CD4-positive, alpha-beta T cell (primary cell): ENCODE results near the gene DENND2A. TPM values are rescaled to one million over a fixed set of nuclear protein-coding genes. Genes with fewer than 3 reads are reported as not detected.

Experiments used
- ATAC-seq: fragments of 200-7000 bp; cut with Tn5 transposase; one replicate; pipeline ENCODE4 v1.10.0; 2022; ENCODE audit warnings: mild to moderate bottlenecking; ENCODE audit not compliant: poor library complexity
- CTCF ChIA-PET: fragments of 350-600 bp; sonication (Branson Sonifier 250); formaldehyde crosslinking; loops from one replicate; lab custom pipeline; 2021; ENCODE audit warnings: antibody characterized with exemption, inconsistent platforms; lab: Charles Lee
- POLR2A ChIA-PET: fragments of 350-600 bp; sonication (Branson Sonifier 250); formaldehyde crosslinking; loops from one replicate; lab custom pipeline; 2021; ENCODE audit warnings: antibody characterized with exemption, inconsistent platforms; lab: Charles Lee
- DNase-seq, 14 experiments: peaks; one replicate each; pipeline ENCODE4 v3.0.0-alpha.2; 2013 to 2020; ENCODE audit warnings: mixed read lengths in 2 of 14
- H3K27ac ChIP-seq, 2 donors: one replicate each; pipeline versions ENCODE4 v1.5.1 to v1.7.0; 2013; ENCODE audit warnings: low read length in 2 of 2, low read depth in 1 of 2, mild to moderate bottlenecking in 1 of 2
- H3K27me3 ChIP-seq, 2 experiments: 1 replicate in 1 of 2; 2 replicates in 1 of 2; pipeline versions ENCODE4 v1.6.1 to v1.7.0; 2013; ENCODE audit warnings: low read length in 2 of 2, control low read depth in 1 of 2, mild to moderate bottlenecking in 1 of 2, moderate library complexity in 1 of 2; ENCODE audit not compliant: insufficient read depth in 2 of 2, control insufficient read depth in 1 of 2
- H3K36me3 ChIP-seq: one replicate; pipeline ENCODE4 v1.6.1; 2013; ENCODE audit warnings: low read length, control low read depth; ENCODE audit not compliant: insufficient read depth
- H3K4me1 ChIP-seq: one replicate; pipeline ENCODE4 v1.6.1; 2013; ENCODE audit warnings: low read length, control low read depth; ENCODE audit not compliant: insufficient read depth
- H3K4me3 ChIP-seq: one replicate; pipeline ENCODE4 v1.5.1; 2013; ENCODE audit warnings: mild to moderate bottlenecking, low read length, moderate library complexity
- H3K9me3 ChIP-seq, 2 experiments: 1 replicate in 1 of 2; 2 replicates in 1 of 2; pipeline versions ENCODE4 v1.6.1 to v1.7.0; 2013; ENCODE audit warnings: low read length in 2 of 2, mild to moderate bottlenecking in 2 of 2, control low read depth in 1 of 2, moderate library complexity in 1 of 2; ENCODE audit not compliant: control insufficient read depth in 1 of 2, insufficient read depth in 1 of 2
- H3K27ac Mint-ChIP-seq: one replicate; pipeline ENCODE4 v1.8.0; 2020; ENCODE audit warnings: mixed read lengths
- H3K27me3 Mint-ChIP-seq: one replicate; pipeline ENCODE4 v1.8.0; 2021; ENCODE audit warnings: mixed read lengths
- H3K36me3 Mint-ChIP-seq: one replicate; pipeline ENCODE4 v1.8.0; 2021; ENCODE audit warnings: low read depth, mixed read lengths
- H3K4me1 Mint-ChIP-seq: one replicate; pipeline ENCODE4 v1.8.0; 2021; ENCODE audit warnings: low read depth, mixed read lengths
- H3K4me3 Mint-ChIP-seq: one replicate; pipeline ENCODE4 v1.8.0; 2020; ENCODE audit warnings: mild to moderate bottlenecking, mixed read lengths
- H3K9me3 Mint-ChIP-seq: one replicate; pipeline ENCODE4 v1.8.0; 2020; ENCODE audit warnings: mixed read lengths
- intact Hi-C, 2 experiments: fragments of 100-400 bp; cut with DNase I in 1 of 2; cut with micrococcal nuclease in 1 of 2; formaldehyde crosslinking; loops; one replicate each; pipeline versions ENCODE4 v1.15.1 to v1.9.0; 2023 to 2025; cut with DNase I, micrococcal nuclease
- total RNA-seq, 174 experiments: library from RNA in 2 of 174; stranded (reverse) in 2 of 174; gene quantifications; one replicate each; pipeline ENCODE4 v1.2.3 and lab custom pipeline; 2021 to 2026
- TF ChIP-seq, protein P1 (sequence below): fragments of 200-600 bp; IDR thresholded peaks from one replicate; pipeline ENCODE4 v1.8.0; 2022; ENCODE audit warnings: antibody characterized with exemption, mild to moderate bottlenecking

The DENND2A gene
- total RNA-seq, 2 experiments from 2014 or later = not detected

DNA sequence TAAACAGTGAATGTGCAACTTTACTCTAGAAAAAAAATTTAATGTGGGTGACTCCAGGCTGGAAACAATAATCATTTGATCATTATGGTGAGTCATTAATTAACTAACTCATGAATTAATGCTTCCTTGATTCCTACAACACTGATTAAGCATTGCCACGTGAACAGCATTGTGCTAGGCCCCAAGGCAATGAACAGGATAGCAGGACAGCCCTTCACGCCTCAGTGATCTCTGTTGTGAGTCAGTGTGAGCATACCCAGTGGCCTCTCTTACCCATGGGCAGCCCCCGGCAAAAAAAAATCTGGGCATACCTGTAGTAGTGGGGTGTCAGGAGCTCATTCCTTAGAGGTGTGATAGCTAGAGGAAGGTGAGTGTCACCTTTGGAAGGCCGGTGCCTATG is 76.0 kb downstream of the DENND2A start:
- ChIA-PET CTCF (interaction anchor here (0.5 kb wide), 1 partner anchor 11 kb away, joined by 3 read pairs; no protein-coding TSS in a partner anchor), POLR2A (no interaction called here)
- TF ChIP-seq, protein P1, sequence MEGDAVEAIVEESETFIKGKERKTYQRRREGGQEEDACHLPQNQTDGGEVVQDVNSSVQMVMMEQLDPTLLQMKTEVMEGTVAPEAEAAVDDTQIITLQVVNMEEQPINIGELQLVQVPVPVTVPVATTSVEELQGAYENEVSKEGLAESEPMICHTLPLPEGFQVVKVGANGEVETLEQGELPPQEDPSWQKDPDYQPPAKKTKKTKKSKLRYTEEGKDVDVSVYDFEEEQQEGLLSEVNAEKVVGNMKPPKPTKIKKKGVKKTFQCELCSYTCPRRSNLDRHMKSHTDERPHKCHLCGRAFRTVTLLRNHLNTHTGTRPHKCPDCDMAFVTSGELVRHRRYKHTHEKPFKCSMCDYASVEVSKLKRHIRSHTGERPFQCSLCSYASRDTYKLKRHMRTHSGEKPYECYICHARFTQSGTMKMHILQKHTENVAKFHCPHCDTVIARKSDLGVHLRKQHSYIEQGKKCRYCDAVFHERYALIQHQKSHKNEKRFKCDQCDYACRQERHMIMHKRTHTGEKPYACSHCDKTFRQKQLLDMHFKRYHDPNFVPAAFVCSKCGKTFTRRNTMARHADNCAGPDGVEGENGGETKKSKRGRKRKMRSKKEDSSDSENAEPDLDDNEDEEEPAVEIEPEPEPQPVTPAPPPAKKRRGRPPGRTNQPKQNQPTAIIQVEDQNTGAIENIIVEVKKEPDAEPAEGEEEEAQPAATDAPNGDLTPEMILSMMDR = no peak
- Mint-ChIP-seq H3K27ac (no peak overlapping the region), H3K9me3 (no peaks in the 10 kb centered on the region), H3K36me3 (no peaks in the 10 kb centered on the region), H3K4me3 (no peak overlapping the region), H3K4me1 (no peaks in the 10 kb centered on the region), H3K27me3 (peaks cover 5% of the 10 kb centered on the region)
- intact Hi-C loops = no loop called here
- Histone ChIP-seq H3K36me3 (no peaks in the 10 kb centered on the region), H3K27me3 (peaks cover 0 to 2% of the 10 kb centered on the region in 2 experiments), H3K4me3 (no peak overlapping the region), H3K27ac (no peak overlapping the region), H3K9me3 (no peaks in the 10 kb centered on the region), H3K4me1 (no peaks in the 10 kb centered on the region)
- no peak for ATAC-seq
- no peak for DNase-seq

DNA sequence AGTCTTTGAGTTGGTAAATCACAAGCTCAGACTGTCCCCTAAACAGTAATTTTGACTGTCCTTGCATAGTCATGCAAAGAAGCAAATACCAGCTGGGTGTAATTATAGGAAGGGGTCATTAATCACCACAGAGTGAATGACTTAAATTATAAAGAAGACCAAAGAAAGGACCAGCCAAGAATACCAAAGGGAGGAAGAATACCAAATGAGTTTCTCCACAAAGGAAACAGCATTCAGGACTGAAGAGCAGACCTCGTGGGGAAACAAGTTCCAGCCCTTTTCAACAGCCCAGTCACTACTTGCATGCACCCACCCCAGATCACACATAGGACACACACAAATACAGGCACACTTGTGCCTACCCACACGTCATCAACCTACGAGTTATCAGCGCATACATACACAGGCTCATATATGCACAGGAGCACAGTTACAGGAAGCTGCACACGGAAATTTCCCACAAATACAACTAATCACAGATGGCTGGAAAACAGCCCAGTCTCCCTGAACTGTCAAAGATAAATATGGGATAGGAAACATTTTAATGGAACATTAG is 77.6 kb downstream of the DENND2A start:
- ATAC-seq = no peak
- ChIA-PET CTCF (no interaction called here), POLR2A (no interaction called here)
- peaks cover 5% of the 10 kb centered on the region for H3K27me3 Mint-ChIP-seq
- intact Hi-C loops = no loop called here
- TF ChIP-seq, protein P1 = no peak
- H3K4me3 ChIP-seq = no peak overlapping the region
- peaks cover 0 to 4% of the 10 kb centered on the region in 2 experiments for H3K27me3 ChIP-seq
- no peaks in the 10 kb centered on the region for H3K9me3 ChIP-seq
- no peaks in the 10 kb centered on the region for H3K36me3 Mint-ChIP-seq
- H3K4me1 ChIP-seq = no peaks in the 10 kb centered on the region
- H3K4me3 Mint-ChIP-seq = no peak overlapping the region
- no peak overlapping the region for H3K27ac ChIP-seq
- no peaks in the 10 kb centered on the region for H3K9me3 Mint-ChIP-seq
- no peak overlapping the region for H3K27ac Mint-ChIP-seq
- no peaks in the 10 kb centered on the region for H3K36me3 ChIP-seq
- no peak for DNase-seq
- H3K4me1 Mint-ChIP-seq = no peaks in the 10 kb centered on the region

DNA sequence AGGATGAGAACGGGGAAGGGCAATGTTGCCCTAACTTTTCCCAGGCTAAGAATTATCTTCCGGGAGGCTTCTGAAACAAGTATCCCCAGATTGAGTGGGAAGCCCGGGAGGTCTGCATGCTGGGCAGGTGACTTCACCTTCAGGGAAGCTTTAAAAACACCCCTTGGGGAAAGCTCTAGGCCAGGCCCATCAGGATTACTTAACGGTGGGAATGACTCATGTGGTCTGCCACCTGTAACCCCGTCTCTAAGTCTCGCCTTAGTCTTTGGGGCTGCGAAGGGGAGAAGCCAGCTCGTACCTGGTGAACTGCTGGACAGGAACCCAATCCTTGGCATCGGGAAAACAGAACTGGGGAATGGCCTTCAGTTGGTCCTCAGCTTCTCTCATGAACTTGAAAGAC is 81.2 kb downstream of the DENND2A start:
- POLR2A ChIA-PET = no interaction called here
- no peaks in the 10 kb centered on the region for H3K36me3 ChIP-seq
- H3K27me3 ChIP-seq = peaks cover 0 to 4% of the 10 kb centered on the region in 2 experiments
- Mint-ChIP-seq H3K9me3 (no peaks in the 10 kb centered on the region), H3K4me1 (no peaks in the 10 kb centered on the region), H3K27me3 (peaks cover 9% of the 10 kb centered on the region), H3K36me3 (no peaks in the 10 kb centered on the region), H3K4me3 (no peak overlapping the region), H3K27ac (no peak overlapping the region)
- DNase-seq (no peak), ATAC-seq (no peak)
- no peaks in the 10 kb centered on the region for H3K9me3 ChIP-seq
- H3K4me1 ChIP-seq = no peaks in the 10 kb centered on the region
- CTCF ChIA-PET = no interaction called here
- no peak overlapping the region for H3K27ac ChIP-seq
- intact Hi-C loops = no loop called here
- no peak overlapping the region for H3K4me3 ChIP-seq
- TF ChIP-seq, protein P1 = no peak
